Kidney (tissue), 14 donors: ENCODE data around the gene GLRA2. TPM values are rescaled to one million over a fixed set of nuclear protein-coding genes. Genes with fewer than 3 reads are reported as not detected.

Source experiments
- DNase-seq, 5 donors: peaks; one replicate each; pipeline ENCODE4 v3.0.0-alpha.2; 2013 to 2020
- FAIRE-seq: peaks from 2 replicates; lab custom pipeline; 2012; peaks lifted over from hg19 to GRCh38; lab: Jason Lieb, UNC
- H3K27ac ChIP-seq, 2 donors: one replicate each; pipeline ENCODE4 v1.7.0; 2013; ENCODE audit warnings: low read depth in 2 of 2, low read length in 2 of 2, inconsistent platforms in 1 of 2
- H3K27me3 ChIP-seq: one replicate; pipeline ENCODE4 v1.7.1; 2013; ENCODE audit warnings: low read length, inconsistent platforms; ENCODE audit not compliant: control insufficient read depth, insufficient read depth
- H3K36me3 ChIP-seq, 3 donors: one replicate each; pipeline versions ENCODE4 v1.7.0 to v1.7.1; 2013; ENCODE audit warnings: low read length in 3 of 3, control low read depth in 1 of 3, inconsistent platforms in 1 of 3; ENCODE audit not compliant: insufficient read depth in 3 of 3, control insufficient read depth in 2 of 3
- H3K4me1 ChIP-seq, 3 donors: one replicate each; pipeline versions ENCODE4 v1.7.0 to v1.7.1; 2013; ENCODE audit warnings: low read length in 3 of 3, inconsistent platforms in 1 of 3, low read depth in 1 of 3; ENCODE audit not compliant: control insufficient read depth in 2 of 3, insufficient read depth in 2 of 3
- H3K4me3 ChIP-seq, 3 donors: one replicate each; pipeline versions ENCODE4 v1.7.0 to v1.8.1; 2013; ENCODE audit warnings: low read length in 3 of 3, control low read depth in 1 of 3, inconsistent platforms in 1 of 3
- H3K9ac ChIP-seq, 3 donors: one replicate each; pipeline versions ENCODE4 v1.7.0 to v1.7.1; 2013; ENCODE audit warnings: low read length in 3 of 3, control low read depth in 1 of 3, inconsistent platforms in 1 of 3
- H3K9me3 ChIP-seq, 3 donors: one replicate each; pipeline versions ENCODE4 v1.7.0 to v1.7.1; 2013; ENCODE audit warnings: low read length in 3 of 3, control low read depth in 1 of 3, inconsistent platforms in 1 of 3; ENCODE audit not compliant: control insufficient read depth in 2 of 3, insufficient read depth in 1 of 3
- CTCF ChIP-seq: IDR thresholded peaks from 3 replicates; pipeline ENCODE4 v1.5.1; 2012; ENCODE audit warnings: mild to moderate bottlenecking, moderate library complexity, borderline replicate concordance; ENCODE audit not compliant: insufficient read depth; ENCODE audit errors: extremely low read depth
- intact Hi-C: fragments of 100-400 bp; cut with DNase I; formaldehyde crosslinking; loops from one replicate; pipeline ENCODE4 v1.11.1; 2022
- polyA plus RNA-seq: library from polyadenylated mRNA; stranded (reverse); fragments of 350-450 nt; fragmentation: Illumina TruSeq; extraction: RNeasy Lipid Tissue Mini Kit (QIAGEN cat#74804); gene quantifications from one replicate; pipeline ENCODE4 v1.2.3, GENCODE V29; 2014; ENCODE audit warnings: low read depth, low replicate concordance; ENCODE audit not compliant: insufficient read depth
- total RNA-seq: library from RNA; stranded (reverse); fragmentation: NEBNext Ultra II Directional; extraction: Animal tissue kit (Norgen Biotek cat#: 25700); gene quantifications from one replicate; pipeline ENCODE4 v1.2.1, GENCODE V29; 2021
- donor health status: control.
- donor health status: control.
- donor health status: control.
- donor health status: control.
- donor health status: control.
- donor health status: DM: yes; HTN: yes; CAD: no.
- donor health status: Normal renal cell carcinoma (clear cell type).

GLRA2 gene
- total and polyA plus RNA-seq, 2 donors from 2014 or later = not detected

- no peaks in the 10 kb centered on the region for H3K9me3 ChIP-seq
- H3K4me1 ChIP-seq = no peaks in the 10 kb centered on the region
- H3K9ac ChIP-seq = no peak overlapping the region
- no peak overlapping the region for H3K4me3 ChIP-seq
- intact Hi-C loops = no loop called here
- H3K27ac ChIP-seq = no peak overlapping the region
- DNase-seq = no peak
- no peaks in the 10 kb centered on the region for H3K36me3 ChIP-seq
- no peak for FAIRE-seq
- TF ChIP-seq CTCF = no peak
- no peaks in the 10 kb centered on the region for H3K27me3 ChIP-seq
These were observed 61.5 kb downstream of the GLRA2 start for GRCh38 chrX:14590693-14591424.

GRCh38 chrX:14591976-14592375, 62.6 kb downstream of the GLRA2 start:
- intact Hi-C loops = no loop called here
- H3K4me1 ChIP-seq = no peaks in the 10 kb centered on the region
- no peak overlapping the region for H3K27ac ChIP-seq
- no peak overlapping the region for H3K9ac ChIP-seq
- no peaks in the 10 kb centered on the region for H3K36me3 ChIP-seq
- no peak for DNase-seq
- H3K4me3 ChIP-seq = no peak overlapping the region
- TF ChIP-seq CTCF = no peak
- peaks cover 1% of the 10 kb centered on the region for H3K27me3 ChIP-seq
- no peaks in the 10 kb centered on the region for H3K9me3 ChIP-seq
- no peak for FAIRE-seq

- no peak overlapping the region for H3K27ac ChIP-seq
- DNase-seq = no peak
- no peaks in the 10 kb centered on the region for H3K4me1 ChIP-seq
- H3K36me3 ChIP-seq = no peaks in the 10 kb centered on the region
- intact Hi-C loops = no loop called here
- FAIRE-seq = no peak
- TF ChIP-seq CTCF = no peak
- H3K4me3 ChIP-seq = no peak overlapping the region
- no peaks in the 10 kb centered on the region for H3K9me3 ChIP-seq
- H3K9ac ChIP-seq = no peak overlapping the region
- peaks cover 2% of the 10 kb centered on the region for H3K27me3 ChIP-seq
These were observed 65.2 kb downstream of the GLRA2 start for GRCh38 chrX:14594521-14594920.
